ENCODE measurements around the gene NR2C2.
"Not testable (repeated sequence)": the region's sequence is repeated elsewhere in the genome, so short reads cannot be mapped to it uniquely, and the experiment has no call there.

Gene NR2C2

DNA sequence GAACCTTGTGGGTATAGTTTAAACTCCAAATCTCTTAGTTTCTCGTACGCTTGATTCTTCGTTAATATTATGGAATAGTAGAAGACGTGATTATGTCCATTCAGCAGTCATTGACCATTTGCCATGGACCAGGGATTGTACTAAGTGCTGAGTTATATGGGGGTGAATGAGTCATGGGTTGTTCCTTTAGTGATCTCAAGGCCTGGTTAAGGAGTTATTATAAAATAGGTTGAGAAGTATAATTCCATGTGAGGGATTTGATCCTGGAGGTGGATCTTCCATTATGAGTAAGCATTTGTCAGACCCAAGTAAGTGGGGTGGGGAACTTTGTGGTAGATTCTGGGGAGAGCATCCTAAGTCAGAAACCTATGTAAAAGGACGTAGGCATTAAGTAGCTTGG, 15.4 kb downstream of the NR2C2 start:
- no peak for DNase-seq

DNA sequence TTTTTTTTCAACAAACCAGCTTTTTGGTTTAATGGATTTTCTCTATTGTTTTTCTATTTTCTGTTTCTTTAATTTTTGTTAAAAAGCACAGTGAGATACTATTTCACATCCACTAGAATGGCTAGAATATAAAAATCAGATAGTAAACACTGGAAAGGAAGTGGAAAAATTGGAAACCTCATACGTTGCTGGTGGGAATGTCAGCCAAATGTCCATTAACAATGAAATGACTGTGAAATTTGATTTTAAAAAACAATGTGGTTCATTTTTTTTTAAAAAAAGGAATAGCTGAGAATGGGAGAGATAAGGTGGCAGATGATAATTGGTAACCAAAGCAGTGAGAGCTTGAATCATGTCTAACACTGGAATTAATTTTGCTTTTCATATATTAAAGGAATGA, 19.9 kb downstream of the NR2C2 start:
- no peak for DNase-seq

- DNase-seq: no peak
Observed at GRCh38 chr3:14969671-14970070, 22.3 kb downstream of the NR2C2 start.

GRCh38 chr3:14976317-14976716, 28.9 kb downstream of the NR2C2 start:
- DNase-seq: no peak

DNA sequence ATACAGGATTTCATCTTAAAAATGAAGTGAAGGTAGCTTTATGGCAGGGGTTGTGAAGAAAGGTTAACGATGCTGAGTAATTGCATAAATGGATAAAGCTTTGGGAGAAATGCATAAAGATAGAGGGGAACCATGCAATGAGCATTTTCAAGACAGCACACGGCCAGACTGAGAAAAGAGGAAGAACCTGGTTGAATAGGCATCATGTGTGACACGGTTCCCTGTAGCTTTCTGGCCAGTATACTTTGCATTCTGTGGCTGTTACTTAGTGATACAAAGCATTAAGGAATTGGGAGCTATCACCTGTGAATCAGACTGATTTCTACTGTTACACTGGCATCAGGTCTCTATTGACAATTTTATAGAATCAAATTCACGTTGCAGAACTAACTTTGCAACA, 33.3 kb downstream of the NR2C2 start:
- DNase-seq: peak; percentile 24

DNA sequence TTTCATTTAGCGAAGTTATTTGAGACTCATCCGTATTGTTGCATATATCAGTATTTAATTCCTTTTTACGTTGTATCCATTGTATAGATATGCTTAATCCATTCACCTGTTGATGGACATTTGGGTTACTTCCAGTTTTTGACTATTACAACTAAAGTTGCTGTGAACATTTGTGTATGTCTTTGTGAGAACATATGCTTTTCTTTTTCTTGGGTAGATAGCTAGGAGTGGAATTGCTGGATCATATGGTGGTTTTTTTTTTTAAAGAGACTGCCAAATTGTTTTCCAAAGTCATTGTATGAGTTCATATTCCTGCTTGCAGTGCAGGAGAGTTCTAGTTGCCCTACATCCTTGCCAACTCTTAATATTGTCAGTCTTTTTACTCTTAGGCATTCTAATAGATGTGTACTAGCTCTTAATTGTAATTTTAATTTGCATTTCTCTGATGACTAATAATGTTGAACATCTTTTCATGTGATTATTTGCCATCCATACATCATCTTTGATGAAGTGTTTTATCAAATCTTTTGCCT, 37.3 kb downstream of the NR2C2 start:
- DNase-seq: no peak

GRCh38 chr3:14988988-14989394, 41.6 kb downstream of the NR2C2 start:
- DNase-seq: no peak

- no peak for DNase-seq
Observed at GRCh38 chr3:14989943-14990779, 42.8 kb downstream of the NR2C2 start.

- no peak for DNase-seq
Observed at GRCh38 chr3:14990780-14991148, 43.4 kb downstream of the NR2C2 start.

DNA sequence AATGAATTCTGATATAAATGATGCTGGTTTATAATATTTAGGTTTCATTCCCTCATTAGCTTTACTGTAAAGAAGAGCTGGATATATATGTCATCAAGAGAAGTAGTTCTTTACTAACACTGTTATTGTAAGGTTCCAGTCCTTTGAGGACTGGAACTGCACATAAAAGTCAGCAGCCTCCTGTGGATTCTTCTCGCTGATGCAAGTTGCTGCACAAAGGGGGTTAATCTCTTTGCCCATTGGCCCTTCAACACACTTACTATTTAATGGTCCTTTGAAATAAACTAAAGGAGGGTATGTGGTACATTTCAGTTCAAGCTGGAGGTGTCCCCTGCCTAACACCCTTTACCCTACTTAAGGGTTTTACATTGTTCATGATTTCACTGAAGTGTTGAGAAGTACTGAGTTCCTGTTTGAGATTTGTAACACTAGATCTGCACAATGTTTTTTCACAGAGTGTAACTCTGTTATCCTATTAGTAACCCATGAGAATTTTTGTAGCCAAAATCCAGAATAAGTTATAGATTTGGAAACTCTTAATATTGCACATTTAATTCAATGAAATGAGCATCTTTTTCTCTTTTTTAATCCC, 43.9 kb downstream of the NR2C2 start:
- no peak for DNase-seq

DNA sequence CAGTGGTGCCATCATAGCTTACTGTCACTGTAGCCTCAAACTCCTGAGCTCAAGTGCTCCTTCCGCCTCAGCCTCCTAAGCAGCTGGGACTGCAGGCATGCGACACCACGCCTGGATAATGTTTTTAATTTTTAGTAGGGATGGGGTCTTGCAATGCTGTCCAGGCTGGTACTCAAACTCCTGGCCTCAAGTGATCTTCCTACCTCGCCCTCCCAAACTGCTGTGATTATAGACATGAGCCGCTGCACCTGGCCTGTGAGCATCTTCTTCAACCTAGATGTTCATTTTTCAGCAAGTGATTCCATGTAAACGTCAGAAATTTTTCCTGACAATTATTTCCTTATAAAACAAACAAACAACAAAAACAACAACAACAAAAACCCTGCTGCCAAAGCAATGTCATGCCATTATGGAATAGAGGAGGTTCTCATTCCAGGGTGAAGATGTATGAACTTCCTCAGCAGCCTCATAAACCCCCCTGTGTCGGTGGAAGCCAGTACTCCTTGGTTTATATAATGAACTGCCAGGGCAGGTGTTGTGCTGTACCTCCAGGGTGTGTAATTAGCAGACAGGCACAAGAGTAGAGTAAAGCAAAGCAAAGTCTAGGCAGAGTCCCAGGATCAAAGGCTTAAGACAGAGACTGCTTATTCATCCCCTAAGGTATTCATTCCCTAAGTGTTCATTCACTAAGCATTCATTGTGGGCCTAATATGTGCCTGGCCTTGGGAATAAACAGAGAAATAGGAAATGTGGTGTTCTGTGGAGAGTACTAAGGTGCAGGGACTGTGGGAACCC, 44.6 kb downstream of the NR2C2 start:
- DNase-seq: no peak

DNA sequence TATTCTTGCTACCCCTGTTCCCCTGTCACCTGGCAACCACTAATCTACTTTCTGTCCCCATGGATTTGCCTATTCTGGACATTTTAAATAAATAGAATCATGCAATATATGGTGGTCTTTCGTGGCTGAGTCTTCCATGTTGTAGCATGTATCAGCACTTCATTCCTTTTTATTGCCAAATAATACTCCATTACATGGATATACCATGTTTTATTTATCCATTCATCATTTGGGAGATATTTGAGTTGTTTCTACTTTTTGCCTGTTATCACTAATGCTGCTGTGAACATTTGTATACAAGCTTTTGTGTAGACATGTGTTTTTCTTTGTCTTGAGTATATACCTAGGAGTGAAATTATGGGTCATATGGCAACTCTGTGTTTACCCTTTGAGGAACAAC, 50.6 kb downstream of the NR2C2 start:
- no peak for DNase-seq

- not testable (repeated sequence) for DNase-seq
Observed at GRCh38 chr3:14999182-14999581, 51.8 kb downstream of the NR2C2 start.

DNA sequence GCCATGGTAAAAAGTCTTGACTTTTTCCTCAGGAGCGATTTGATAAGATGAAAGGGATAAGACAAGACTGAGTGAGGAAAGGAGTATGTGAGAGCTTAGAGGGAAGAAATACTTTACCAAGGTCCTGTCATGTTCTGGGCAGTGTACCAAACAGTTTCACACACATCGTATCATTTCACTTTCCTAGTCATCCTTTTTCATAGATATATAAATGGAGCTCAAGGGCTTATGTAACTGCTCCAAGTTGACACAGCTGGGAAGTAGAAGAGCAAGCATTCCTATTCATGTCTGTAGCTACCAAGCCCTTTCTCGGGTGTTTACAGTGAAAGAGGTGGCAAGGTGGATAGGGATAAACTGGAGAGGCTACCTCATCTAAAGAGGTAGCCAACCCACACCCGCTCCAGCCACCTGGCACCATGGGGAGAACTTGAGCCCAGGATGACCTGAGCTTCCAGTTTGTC, 60.3 kb downstream of the NR2C2 start:
- no peak for DNase-seq

- no peak for DNase-seq
Observed at GRCh38 chr3:15009167-15009566, 61.8 kb downstream of the NR2C2 start.

- DNase-seq: no peak
Observed at GRCh38 chr3:15010664-15011063, 63.3 kb downstream of the NR2C2 start.

DNA sequence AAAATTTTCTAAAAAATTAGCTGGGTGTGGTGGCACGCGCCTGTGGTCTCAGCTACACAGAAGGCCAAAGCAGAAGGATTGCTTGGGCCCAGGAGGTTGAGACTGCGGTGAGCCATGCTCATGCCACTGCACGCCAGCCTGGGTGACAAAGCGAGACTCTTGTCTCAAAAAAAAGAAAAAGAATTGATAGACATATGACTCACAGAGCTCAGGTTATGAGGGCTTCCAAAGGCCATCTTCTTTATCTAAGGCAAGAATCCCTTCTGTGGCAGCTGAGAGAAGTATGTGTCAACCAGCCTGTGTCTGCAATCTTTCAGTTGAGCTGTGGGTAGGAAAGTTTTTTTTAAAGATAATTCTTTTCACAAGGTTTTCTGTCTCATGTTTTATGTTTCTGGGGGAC, 63.8 kb downstream of the NR2C2 start:
- DNase-seq: no peak

- DNase-seq: no peak
Observed at GRCh38 chr3:15014606-15015328, 67.4 kb downstream of the NR2C2 start.

GRCh38 chr3:15015456-15015855, 68.1 kb downstream of the NR2C2 start:
- DNase-seq: no peak

DNA sequence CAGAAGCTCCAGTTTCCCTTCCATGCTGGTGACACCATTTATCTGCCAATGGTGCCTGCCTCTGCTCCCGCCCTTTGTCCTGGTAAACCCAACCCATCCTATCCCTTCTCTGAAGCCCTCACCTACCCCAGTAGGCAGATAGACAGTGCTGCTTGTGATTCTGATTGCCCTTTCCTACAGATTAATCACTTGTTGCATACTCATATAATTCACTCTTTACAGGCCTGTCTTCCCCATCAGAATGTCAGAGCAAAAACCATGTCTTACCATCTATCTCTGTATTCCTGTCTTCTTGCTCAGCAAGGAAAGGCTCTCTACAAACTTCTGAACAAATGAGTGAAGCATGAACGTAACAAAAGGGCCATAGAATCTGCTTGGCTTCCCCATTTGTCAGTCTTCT, 69.8 kb downstream of the NR2C2 start:
- no peak for DNase-seq

DNA sequence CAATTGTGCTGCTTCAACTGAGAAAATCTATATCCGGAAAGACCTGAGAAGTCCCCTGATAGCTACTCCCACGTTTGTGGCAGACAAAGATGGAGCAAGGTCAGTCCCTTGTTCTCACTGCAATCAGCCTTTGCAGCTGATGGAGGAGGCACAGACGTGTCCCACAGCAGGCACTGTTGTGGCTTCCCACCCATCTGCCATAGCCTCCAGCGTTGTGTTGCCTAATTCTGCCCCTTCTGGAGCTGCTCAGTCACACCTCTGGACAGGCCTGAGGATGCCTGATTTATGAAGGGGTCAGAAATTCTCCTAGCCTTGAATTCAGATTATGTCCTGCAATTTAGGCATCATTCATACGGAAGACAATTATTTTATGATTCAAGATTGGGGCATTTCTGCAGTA, 75.9 kb downstream of the NR2C2 start:
- DNase-seq: no peak

DNA sequence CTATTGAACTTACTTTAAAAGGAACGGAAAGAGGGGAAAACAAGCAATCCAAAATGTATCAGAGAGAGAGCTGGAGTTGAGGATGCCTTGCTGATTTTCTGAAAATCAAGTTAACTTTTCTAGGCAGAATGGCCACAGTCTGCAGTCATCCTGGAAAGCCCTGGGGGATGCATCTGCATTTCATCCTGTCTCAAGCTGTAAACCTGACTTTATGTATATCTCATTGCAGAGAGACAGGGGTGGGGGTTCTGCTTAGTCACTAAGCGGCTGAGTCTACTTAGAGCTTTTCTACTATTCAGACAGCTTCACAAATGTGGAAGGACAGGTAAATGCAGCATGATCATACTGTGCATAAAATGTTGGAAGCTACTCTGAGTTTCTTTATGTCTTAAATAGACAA, 76.3 kb downstream of the NR2C2 start:
- DNase-seq: no peak

GRCh38 chr3:15029625-15030024, 82.2 kb downstream of the NR2C2 start:
- no peak for DNase-seq
